Peyer's patch (tissue), 4 donors: ENCODE measurements around the gene PGS1.

Experiments
- POLR2A ChIP-seq, 2 donors: fragments of 450-650 bp; IDR thresholded peaks; one replicate each; pipeline ENCODE4 v1.5.1; 2017; ENCODE audit warnings: antibody characterized with exemption in 2 of 2, mild to moderate bottlenecking in 2 of 2, moderate library complexity in 2 of 2
- TF ChIP-seq, protein P1 (sequence below), 6 experiments: fragments of 450-650 bp in 4 of 6; fragments of 200-600 bp in 2 of 6; sonication (generic) in 1 of 6; IDR thresholded peaks; one replicate each; pipeline ENCODE4 v1.5.1; 2017 to 2019; ENCODE audit warnings: antibody characterized with exemption in 6 of 6, mild to moderate bottlenecking in 3 of 6, moderate library complexity in 1 of 6

DNA sequence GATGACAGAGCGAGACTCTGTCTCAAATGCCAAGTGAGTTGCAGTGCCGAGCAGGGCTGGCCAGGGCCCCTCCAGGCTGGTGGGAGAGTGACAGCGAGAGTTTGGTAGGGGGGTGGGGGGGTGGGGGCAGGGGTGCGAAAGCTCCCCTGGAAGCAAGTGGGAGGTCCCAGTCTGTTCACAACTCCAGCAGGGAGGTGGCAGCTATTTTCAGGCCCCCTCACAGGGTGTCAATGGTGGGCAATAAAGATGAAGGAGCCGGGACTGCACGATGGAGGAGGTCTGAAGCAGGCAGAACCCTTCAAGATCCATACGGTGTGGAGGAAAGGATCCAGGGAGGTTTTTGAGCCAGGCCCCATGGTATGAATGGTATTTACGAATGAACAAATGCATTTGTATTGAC lies 83.7 kb downstream of the PGS1 start:
- TF ChIP-seq, protein P1, sequence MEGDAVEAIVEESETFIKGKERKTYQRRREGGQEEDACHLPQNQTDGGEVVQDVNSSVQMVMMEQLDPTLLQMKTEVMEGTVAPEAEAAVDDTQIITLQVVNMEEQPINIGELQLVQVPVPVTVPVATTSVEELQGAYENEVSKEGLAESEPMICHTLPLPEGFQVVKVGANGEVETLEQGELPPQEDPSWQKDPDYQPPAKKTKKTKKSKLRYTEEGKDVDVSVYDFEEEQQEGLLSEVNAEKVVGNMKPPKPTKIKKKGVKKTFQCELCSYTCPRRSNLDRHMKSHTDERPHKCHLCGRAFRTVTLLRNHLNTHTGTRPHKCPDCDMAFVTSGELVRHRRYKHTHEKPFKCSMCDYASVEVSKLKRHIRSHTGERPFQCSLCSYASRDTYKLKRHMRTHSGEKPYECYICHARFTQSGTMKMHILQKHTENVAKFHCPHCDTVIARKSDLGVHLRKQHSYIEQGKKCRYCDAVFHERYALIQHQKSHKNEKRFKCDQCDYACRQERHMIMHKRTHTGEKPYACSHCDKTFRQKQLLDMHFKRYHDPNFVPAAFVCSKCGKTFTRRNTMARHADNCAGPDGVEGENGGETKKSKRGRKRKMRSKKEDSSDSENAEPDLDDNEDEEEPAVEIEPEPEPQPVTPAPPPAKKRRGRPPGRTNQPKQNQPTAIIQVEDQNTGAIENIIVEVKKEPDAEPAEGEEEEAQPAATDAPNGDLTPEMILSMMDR (IDR thresholded peaks at IDR 0.05) = no peak
- TF ChIP-seq POLR2A (IDR thresholded peaks at IDR 0.05) = no peak
